IMR-90 (cell line): ENCODE data around the gene COL4A1. TPM values are rescaled to one million over a fixed set of nuclear protein-coding genes. Genes with fewer than 3 reads are reported as not detected.

Experiments used
- ATAC-seq: fragments of 200-7000 bp; cut with Tn5 transposase; 2 replicates; pipeline ENCODE4 v1.9.1; 2020; ENCODE audit warnings: low read depth, mild to moderate bottlenecking, moderate library complexity
- BruUV-seq: library from RNA; stranded (reverse); fragments of 400-500 nt; replicated peaks from 2 replicates; lab custom pipeline; 2021; lab: Mats Ljungman, UMichigan
- CTCF ChIA-PET: fragments of 300-600 bp; formaldehyde crosslinking; extraction: SDS; loops from one replicate; lab custom pipeline; 2021; ENCODE audit warnings: antibody characterized with exemption; lab: Yijun Ruan, JAX
- POLR2A ChIA-PET: fragments of 300-600 bp; sonication (Branson Sonifier 250); formaldehyde crosslinking; loops from one replicate; lab custom pipeline; 2022; ENCODE audit warnings: antibody characterized with exemption; ENCODE audit not compliant: unreplicated experiment; lab: Charles Lee
- DNase-seq: peaks from one replicate; pipeline ENCODE4 v3.0.0; 2013
- H2AFZ ChIP-seq: replicated peaks from 2 replicates; pipeline ENCODE3; 2013; ENCODE audit warnings: low read length, mild to moderate bottlenecking; ENCODE audit not compliant: poor library complexity
- H2AK5ac ChIP-seq: 2 replicates; pipeline ENCODE4 v1.6.1; 2013; ENCODE audit warnings: low read depth, low read length, inconsistent platforms
- H2AK9ac ChIP-seq: replicated peaks from 2 replicates; pipeline ENCODE3; 2013; ENCODE audit warnings: mild to moderate bottlenecking, low read depth, low read length, moderate library complexity; ENCODE audit not compliant: poor library complexity
- H2BK120ac ChIP-seq: 2 replicates; pipeline ENCODE4 v1.6.1; 2013; ENCODE audit warnings: low read depth, low read length, inconsistent platforms
- H2BK15ac ChIP-seq: 3 replicates; pipeline ENCODE4 v1.6.1; 2013; ENCODE audit warnings: low read depth, low read length, inconsistent platforms
- H2BK20ac ChIP-seq: 2 replicates; pipeline ENCODE4 v1.6.1; 2013; ENCODE audit warnings: low read depth, mild to moderate bottlenecking, inconsistent platforms, low read length, moderate library complexity
- H2BK5ac ChIP-seq: 2 replicates; pipeline ENCODE4 v1.6.1; 2013; ENCODE audit warnings: mild to moderate bottlenecking, low read depth, low read length, inconsistent platforms; ENCODE audit not compliant: poor library complexity, severe bottlenecking
- H3K14ac ChIP-seq: replicated peaks from 2 replicates; pipeline ENCODE4 v1.6.1; 2013; ENCODE audit warnings: low read depth, low read length, inconsistent platforms
- H3K18ac ChIP-seq: 2 replicates; pipeline ENCODE4 v1.6.1; 2013; ENCODE audit warnings: low read depth, low read length, control low read depth
- H3K23ac ChIP-seq: 2 replicates; pipeline ENCODE4 v1.6.1; 2013; ENCODE audit warnings: low read depth, low read length, inconsistent platforms
- H3K27ac ChIP-seq: 2 replicates; pipeline ENCODE4 v1.5.1; 2013; ENCODE audit warnings: mild to moderate bottlenecking, control low read depth, low read length; ENCODE audit not compliant: insufficient read depth
- H3K27me3 ChIP-seq: 2 replicates; pipeline ENCODE4 v1.6.1; 2013; ENCODE audit warnings: low read length; ENCODE audit not compliant: control insufficient read depth, insufficient read depth
- H3K36me3 ChIP-seq: 2 replicates; pipeline ENCODE4 v1.6.1; 2013; ENCODE audit warnings: low read length, mixed read lengths; ENCODE audit not compliant: control insufficient read depth, insufficient read depth
- H3K4ac ChIP-seq: 2 replicates; pipeline ENCODE4 v1.6.1; 2013; ENCODE audit warnings: low read depth, low read length, inconsistent platforms
- H3K4me1 ChIP-seq: 2 replicates; pipeline ENCODE4 v1.6.1; 2013; ENCODE audit warnings: low read length, mixed read lengths; ENCODE audit not compliant: control insufficient read depth, insufficient read depth
- H3K4me2 ChIP-seq: 2 replicates; pipeline ENCODE4 v1.6.1; 2013; ENCODE audit warnings: low read depth, mild to moderate bottlenecking, control low read depth, low read length, moderate library complexity
- H3K4me3 ChIP-seq: 2 replicates; pipeline ENCODE4 v1.5.1; 2013; ENCODE audit warnings: low read depth, mild to moderate bottlenecking, control low read depth, low read length, moderate library complexity; ENCODE audit not compliant: insufficient read depth
- H3K56ac ChIP-seq: 2 replicates; pipeline ENCODE4 v1.6.1; 2013; ENCODE audit warnings: low read length, inconsistent platforms; ENCODE audit not compliant: insufficient read depth; ENCODE audit errors: extremely low read depth
- H3K79me1 ChIP-seq, 2 experiments: 2 replicates each; pipeline ENCODE4 v1.6.1; 2013; ENCODE audit warnings: low read length in 2 of 2, inconsistent platforms in 1 of 2, low read depth in 1 of 2
- H3K9ac ChIP-seq: 2 replicates; pipeline ENCODE4 v1.6.1; 2013; ENCODE audit warnings: low read depth, low read length, control low read depth
- H3K9me1 ChIP-seq: 2 replicates; pipeline ENCODE4 v1.6.1; 2013; ENCODE audit warnings: low read length, inconsistent platforms; ENCODE audit not compliant: insufficient read depth
- H3K9me3 ChIP-seq: 2 replicates; pipeline ENCODE4 v1.6.1; 2013; ENCODE audit warnings: low read length; ENCODE audit not compliant: control insufficient read depth, insufficient read depth
- H4K20me1 ChIP-seq: 2 replicates; pipeline ENCODE4 v1.6.1; 2013; ENCODE audit warnings: low read length, inconsistent platforms; ENCODE audit not compliant: insufficient read depth
- H4K5ac ChIP-seq: 2 replicates; pipeline ENCODE4 v1.6.1; 2013; ENCODE audit warnings: mild to moderate bottlenecking, low read depth, low read length, control low read depth
- H4K8ac ChIP-seq, 2 experiments: 2 replicates each; pipeline ENCODE4 v1.6.1; 2013; ENCODE audit warnings: low read depth in 2 of 2, low read length in 2 of 2, control low read depth in 1 of 2, inconsistent platforms in 1 of 2
- H4K91ac ChIP-seq: 2 replicates; pipeline ENCODE4 v1.6.1; 2013; ENCODE audit warnings: low read depth, low read length, inconsistent platforms; ENCODE audit not compliant: insufficient read depth
- CEBPB ChIP-seq: IDR thresholded peaks from 2 replicates; pipeline ENCODE4 v1.6.1; 2012; ENCODE audit warnings: low read depth, low read length, improper control_type of control experiment
- RFX5 ChIP-seq: IDR thresholded peaks from 2 replicates; pipeline ENCODE4 v1.8.0; 2012; ENCODE audit warnings: low read depth, mild to moderate bottlenecking, low read length, moderate library complexity
- SMC3 ChIP-seq: fragments of 150-350 bp; IDR thresholded peaks from 2 replicates; pipeline ENCODE4 v1.6.1; 2016; ENCODE audit warnings: low read depth, mild to moderate bottlenecking, antibody characterized with exemption, low read length, moderate library complexity
- WGBS, 2 experiments: methylation state at CpG; one replicate each; pipeline versions ENCODE4 v1.1.5 to v1.1.7; 2013; ENCODE audit warnings: missing lambda C conversion rate in 2 of 2; ENCODE audit not compliant: insufficient read length in 1 of 2; ENCODE audit errors: extremely low coverage in 2 of 2; 5-methylcytosine and 5-hydroxymethylcytosine counted together
- dilution Hi-C: fragments of 300-500 bp; cut with HindIII; formaldehyde crosslinking; loops from one replicate; pipeline ENCODE4 v1.14.3; 2018; ENCODE audit warnings: low sequenced_read_pairs; ENCODE audit not compliant: unreplicated experiment
- in situ Hi-C: fragments of 300-500 bp; cut with MboI; formaldehyde crosslinking; loops from 3 replicates; pipeline ENCODE4 v1.14.3; 2019; ENCODE audit warnings: low sequenced_read_pairs, inconsistent platforms, mixed read lengths
- intact Hi-C: fragments of 100-400 bp; cut with micrococcal nuclease; formaldehyde crosslinking; loops from 2 replicates; pipeline ENCODE4 v1.10.0; 2022
- polyA plus RNA-seq, 3 experiments: library from polyadenylated mRNA; depleted of rRNA; stranded (reverse); fragments of >200 nt; gene quantifications; 2 replicates each; pipeline ENCODE4 v1.2.3, GENCODE V29; 2012; ENCODE audit warnings: low replicate concordance in 1 of 3
- total RNA-seq: library from RNA; depleted of rRNA; stranded (reverse); fragments of >200 nt; gene quantifications from 2 replicates; pipeline ENCODE4 v1.2.3, GENCODE V29; 2012
- TF ChIP-seq, protein P1 (sequence below): fragments of 150-350 bp; IDR thresholded peaks from 2 replicates; pipeline ENCODE4 v1.6.1; 2016; ENCODE audit warnings: low read depth, mild to moderate bottlenecking, low read length, moderate library complexity, borderline replicate concordance

COL4A1 gene
- total and polyA plus RNA-seq, 2 of the 4 experiments (the other 2 are of a cell fraction), result 230 to 337 TPM

DNA sequence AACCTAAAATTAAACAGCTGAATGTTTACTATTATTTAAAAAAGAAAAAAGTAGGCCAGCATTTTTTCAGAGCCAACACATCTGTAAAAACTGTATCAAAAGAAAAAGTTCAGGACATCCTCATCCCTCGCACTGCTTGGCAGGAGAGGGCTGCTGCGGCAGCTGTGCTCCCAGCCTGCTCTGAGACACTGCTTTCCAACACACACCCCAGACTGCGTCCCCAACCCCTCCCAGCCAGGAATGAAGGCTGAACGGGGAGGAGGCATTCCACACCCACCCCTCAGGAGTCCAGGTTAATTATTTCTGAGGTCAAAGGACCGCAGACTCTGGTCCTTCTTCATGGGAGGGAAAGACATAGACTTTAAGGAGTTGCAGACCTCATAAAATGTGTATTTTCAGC, 43.1 kb downstream of the COL4A1 start:
- Histone ChIP-seq H3K14ac (0 out of 2 replicates have a peak overlapping the region, but pooled peaks have one; percentile 21), H4K8ac (peak overlapping the region in 1 of 2 experiments; percentile 57; a peak in 1 of 4 replicates), H4K5ac (no peak overlapping the region), H2AK9ac (no peak overlapping the region), H4K91ac (no peak overlapping the region), H3K9me1 (peaks cover 69% of the 10 kb centered on the region), H2BK15ac (no peak overlapping the region), H3K9ac (no peak overlapping the region), H3K4ac (peak overlapping the region; percentile 48; the same call in 1 of the 2 replicates), H3K27ac (no peak overlapping the region; the same call in 1 of the 2 replicates), H3K9me3 (no peaks in the 10 kb centered on the region), H3K36me3 (peaks cover 32% of the 10 kb centered on the region), H3K27me3 (no peaks in the 10 kb centered on the region), H2AFZ (no peak overlapping the region), H2BK120ac (peak overlapping the region; percentile 18; the same call in 1 of the 2 replicates), H2BK20ac (0 out of 2 replicates have a peak overlapping the region, but pooled peaks have one; percentile 38), H4K20me1 (peaks cover 87% of the 10 kb centered on the region), H3K23ac (0 out of 2 replicates have a peak overlapping the region, but pooled peaks have one; percentile 16), H3K79me1 (peaks cover 32 to 94% of the 10 kb centered on the region in 2 experiments), H3K4me1 (peaks cover 47% of the 10 kb centered on the region), H3K18ac (no peak overlapping the region), H3K4me2 (no peak overlapping the region; the same call in 1 of the 2 replicates), H3K56ac (no peak overlapping the region; the same call in 1 of the 2 replicates), H2BK5ac (no peak overlapping the region), H3K4me3 (no peak overlapping the region), H2AK5ac (peak overlapping the region; percentile 44; the same call in 1 of the 2 replicates)
- in situ Hi-C loops (no loop called here), intact Hi-C loops (no loop called here), dilution Hi-C loops (no loop called here)
- WGBS, 2 experiments, result no CpG with 5 or more reads among the region's 5 CpGs
- ATAC-seq, result peak; percentile 35
- TF ChIP-seq, protein P1, sequence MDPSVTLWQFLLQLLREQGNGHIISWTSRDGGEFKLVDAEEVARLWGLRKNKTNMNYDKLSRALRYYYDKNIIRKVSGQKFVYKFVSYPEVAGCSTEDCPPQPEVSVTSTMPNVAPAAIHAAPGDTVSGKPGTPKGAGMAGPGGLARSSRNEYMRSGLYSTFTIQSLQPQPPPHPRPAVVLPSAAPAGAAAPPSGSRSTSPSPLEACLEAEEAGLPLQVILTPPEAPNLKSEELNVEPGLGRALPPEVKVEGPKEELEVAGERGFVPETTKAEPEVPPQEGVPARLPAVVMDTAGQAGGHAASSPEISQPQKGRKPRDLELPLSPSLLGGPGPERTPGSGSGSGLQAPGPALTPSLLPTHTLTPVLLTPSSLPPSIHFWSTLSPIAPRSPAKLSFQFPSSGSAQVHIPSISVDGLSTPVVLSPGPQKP, result no peak
- no peak for TF ChIP-seq RFX5
- TF ChIP-seq SMC3, result no peak
- TF ChIP-seq CEBPB, result no peak
- ChIA-PET POLR2A (no interaction called here), CTCF (no interaction called here)
- no peak for DNase-seq
- no TSS peak for BruUV-seq
